ENCODE results near the gene SDR42E2.

The SDR42E2 gene

GRCh38 chr16:22225060-22225459 lies 62.8 kb downstream of the SDR42E2 start:
- H3K27ac ChIP-seq (ENCODE audit: insufficient read depth in 1 of 2, low read depth in 1 of 2, low read length in 2 of 2, poor library complexity in 1 of 2, severe bottlenecking in 2 of 2), result no peak overlapping the region
- POLR2A ChIA-PET, result interaction anchor here (0.7 kb wide), 1 partner anchor 17 kb away, joined by 3 read pairs; no protein-coding TSS in a partner anchor
- no peaks in the 10 kb centered on the region for H3K4me1 ChIP-seq (ENCODE audit: control extremely low read depth in 1 of 4, control insufficient read depth in 4 of 4, insufficient read depth in 4 of 4, low read length in 3 of 4)
- no peaks in the 10 kb centered on the region for H3K9me3 ChIP-seq (ENCODE audit: control extremely low read depth in 1 of 5, control insufficient read depth in 4 of 5, insufficient read depth in 2 of 5, low read depth in 1 of 5, low read length in 4 of 5)
- no peak for DNase-seq
- CTCF ChIA-PET, result interaction anchor here (0.9 to 2.1 kb wide), 5 partner anchors 14 to 1036 kb away, joined by 3 to 5 read pairs (median 4); no protein-coding TSS in a partner anchor
- 90% methylated on average over 6 of the region's 7 CpGs for WGBS (ENCODE audit: insufficient coverage)
- H3K4me3 ChIP-seq (ENCODE audit: control insufficient read depth in 1 of 7, extremely low read depth in 1 of 7, insufficient read depth in 4 of 7, low read depth in 2 of 7, low read length in 6 of 7), result no peak overlapping the region
- no peaks in the 10 kb centered on the region for H3K27me3 ChIP-seq (replicated peaks in 2 of 5; ENCODE audit: control insufficient read depth in 4 of 5, insufficient read depth in 5 of 5, low read length in 4 of 5)
- H3K36me3 ChIP-seq (ENCODE audit: control insufficient read depth in 4 of 4, insufficient read depth in 4 of 4, low read length in 3 of 4), result peaks cover 4 to 38% (median 21%) of the 10 kb centered on the region in 4 experiments

GRCh38 chr16:22229889-22230288 lies 67.6 kb downstream of the SDR42E2 start:
- no peaks in the 10 kb centered on the region for H3K27me3 ChIP-seq (replicated peaks in 2 of 5; ENCODE audit: control insufficient read depth in 4 of 5, insufficient read depth in 5 of 5, low read length in 4 of 5)
- H3K27ac ChIP-seq (ENCODE audit: insufficient read depth in 1 of 2, low read depth in 1 of 2, low read length in 2 of 2, poor library complexity in 1 of 2, severe bottlenecking in 2 of 2), result no peak overlapping the region
- no peak overlapping the region for H3K4me3 ChIP-seq (ENCODE audit: control insufficient read depth in 1 of 7, extremely low read depth in 1 of 7, insufficient read depth in 4 of 7, low read depth in 2 of 7, low read length in 6 of 7)
- H3K36me3 ChIP-seq (ENCODE audit: control insufficient read depth in 4 of 4, insufficient read depth in 4 of 4, low read length in 3 of 4), result peaks cover 4 to 50% (median 34%) of the 10 kb centered on the region in 4 experiments
- ChIA-PET POLR2A (no interaction called here), CTCF (interaction anchor here (0.7 kb wide), 1 partner anchor 20 kb away, joined by 3 read pairs; no protein-coding TSS in a partner anchor)
- WGBS (ENCODE audit: insufficient coverage), result 80% methylated on average over 5 of the region's 7 CpGs
- no peaks in the 10 kb centered on the region for H3K9me3 ChIP-seq (ENCODE audit: control extremely low read depth in 1 of 5, control insufficient read depth in 4 of 5, insufficient read depth in 2 of 5, low read depth in 1 of 5, low read length in 4 of 5)
- DNase-seq, result no peak
- H3K4me1 ChIP-seq (ENCODE audit: control extremely low read depth in 1 of 4, control insufficient read depth in 4 of 4, insufficient read depth in 4 of 4, low read length in 3 of 4), result no peaks in the 10 kb centered on the region

- Histone ChIP-seq H3K27ac (ENCODE audit: insufficient read depth in 1 of 2, low read depth in 1 of 2, low read length in 2 of 2, poor library complexity in 1 of 2, severe bottlenecking in 2 of 2) (no peak overlapping the region), H3K36me3 (ENCODE audit: control insufficient read depth in 4 of 4, insufficient read depth in 4 of 4, low read length in 3 of 4) (peaks cover 0 to 39% (median 31%) of the 10 kb centered on the region in 4 experiments), H3K27me3 (replicated peaks in 2 of 5; ENCODE audit: control insufficient read depth in 4 of 5, insufficient read depth in 5 of 5, low read length in 4 of 5) (no peaks in the 10 kb centered on the region), H3K9me3 (ENCODE audit: control extremely low read depth in 1 of 5, control insufficient read depth in 4 of 5, insufficient read depth in 2 of 5, low read depth in 1 of 5, low read length in 4 of 5) (no peaks in the 10 kb centered on the region), H3K4me3 (ENCODE audit: control insufficient read depth in 1 of 7, extremely low read depth in 1 of 7, insufficient read depth in 4 of 7, low read depth in 2 of 7, low read length in 6 of 7) (no peak overlapping the region), H3K4me1 (ENCODE audit: control extremely low read depth in 1 of 4, control insufficient read depth in 4 of 4, insufficient read depth in 4 of 4, low read length in 3 of 4) (no peaks in the 10 kb centered on the region)
- no peak for DNase-seq
- ChIA-PET POLR2A (no interaction called here), CTCF (interaction anchor here (0.6 kb wide), 1 partner anchor 133 kb away, joined by 3 read pairs; no protein-coding TSS in a partner anchor)
- 98% methylated on average over 6 of the region's 14 CpGs for WGBS (ENCODE audit: insufficient coverage)
Observed at GRCh38 chr16:22232277-22233036, 70.2 kb downstream of the SDR42E2 start.

- no peak overlapping the region for H3K27ac ChIP-seq (ENCODE audit: insufficient read depth in 1 of 2, low read depth in 1 of 2, low read length in 2 of 2, poor library complexity in 1 of 2, severe bottlenecking in 2 of 2)
- WGBS (ENCODE audit: insufficient coverage), result 100% methylated on average over 4 of the region's 6 CpGs
- ChIA-PET CTCF (interaction anchor here (0.9 to 1.1 kb wide), 2 partner anchors 14 to 16 kb away, joined by 3 read pairs; no protein-coding TSS in a partner anchor), POLR2A (no interaction called here)
- H3K4me1 ChIP-seq (ENCODE audit: control extremely low read depth in 1 of 4, control insufficient read depth in 4 of 4, insufficient read depth in 4 of 4, low read length in 3 of 4), result no peaks in the 10 kb centered on the region
- peaks cover 0 to 37% (median 28%) of the 10 kb centered on the region in 4 experiments for H3K36me3 ChIP-seq (ENCODE audit: control insufficient read depth in 4 of 4, insufficient read depth in 4 of 4, low read length in 3 of 4)
- H3K9me3 ChIP-seq (ENCODE audit: control extremely low read depth in 1 of 5, control insufficient read depth in 4 of 5, insufficient read depth in 2 of 5, low read depth in 1 of 5, low read length in 4 of 5), result no peaks in the 10 kb centered on the region
- DNase-seq, result no peak
- H3K27me3 ChIP-seq (replicated peaks in 2 of 5; ENCODE audit: control insufficient read depth in 4 of 5, insufficient read depth in 5 of 5, low read length in 4 of 5), result no peaks in the 10 kb centered on the region
- no peak overlapping the region for H3K4me3 ChIP-seq (ENCODE audit: control insufficient read depth in 1 of 7, extremely low read depth in 1 of 7, insufficient read depth in 4 of 7, low read depth in 2 of 7, low read length in 6 of 7)
Observed at GRCh38 chr16:22233037-22233372, 70.7 kb downstream of the SDR42E2 start.

GRCh38 chr16:22235839-22236745 lies 73.8 kb downstream of the SDR42E2 start:
- ChIA-PET POLR2A (interaction anchor here (0.7 kb wide), 1 partner anchor 29 kb away, joined by 3 read pairs; no protein-coding TSS in a partner anchor), CTCF (no interaction called here)
- H3K4me3 ChIP-seq (ENCODE audit: control insufficient read depth in 1 of 7, extremely low read depth in 1 of 7, insufficient read depth in 4 of 7, low read depth in 2 of 7, low read length in 6 of 7), result no peak overlapping the region
- H3K9me3 ChIP-seq (ENCODE audit: control extremely low read depth in 1 of 5, control insufficient read depth in 4 of 5, insufficient read depth in 2 of 5, low read depth in 1 of 5, low read length in 4 of 5), result no peaks in the 10 kb centered on the region
- no peaks in the 10 kb centered on the region for H3K27me3 ChIP-seq (replicated peaks in 2 of 5; ENCODE audit: control insufficient read depth in 4 of 5, insufficient read depth in 5 of 5, low read length in 4 of 5)
- WGBS (ENCODE audit: insufficient coverage), result 90% methylated on average over 2 of the region's 9 CpGs
- peaks cover 5 to 24% (median 21%) of the 10 kb centered on the region in 4 experiments for H3K4me1 ChIP-seq (ENCODE audit: control extremely low read depth in 1 of 4, control insufficient read depth in 4 of 4, insufficient read depth in 4 of 4, low read length in 3 of 4)
- peak in 1 of 3 donors; percentile 23 for DNase-seq
- H3K27ac ChIP-seq (ENCODE audit: insufficient read depth in 1 of 2, low read depth in 1 of 2, low read length in 2 of 2, poor library complexity in 1 of 2, severe bottlenecking in 2 of 2), result no peak overlapping the region
- H3K36me3 ChIP-seq (ENCODE audit: control insufficient read depth in 4 of 4, insufficient read depth in 4 of 4, low read length in 3 of 4), result peaks cover 0 to 25% (median 13%) of the 10 kb centered on the region in 4 experiments

GRCh38 chr16:22239131-22239805 lies 77.0 kb downstream of the SDR42E2 start:
- DNase-seq, result peak in 1 of 3 donors; percentile 28
- Histone ChIP-seq H3K27ac (ENCODE audit: insufficient read depth in 1 of 2, low read depth in 1 of 2, low read length in 2 of 2, poor library complexity in 1 of 2, severe bottlenecking in 2 of 2) (peak overlapping the region in 1 of 2 experiments; percentile 27), H3K4me3 (ENCODE audit: control insufficient read depth in 1 of 7, extremely low read depth in 1 of 7, insufficient read depth in 4 of 7, low read depth in 2 of 7, low read length in 6 of 7) (no peak overlapping the region), H3K36me3 (ENCODE audit: control insufficient read depth in 4 of 4, insufficient read depth in 4 of 4, low read length in 3 of 4) (peaks cover 0 to 10% (median 4%) of the 10 kb centered on the region in 4 experiments), H3K27me3 (replicated peaks in 2 of 5; ENCODE audit: control insufficient read depth in 4 of 5, insufficient read depth in 5 of 5, low read length in 4 of 5) (no peaks in the 10 kb centered on the region), H3K9me3 (ENCODE audit: control extremely low read depth in 1 of 5, control insufficient read depth in 4 of 5, insufficient read depth in 2 of 5, low read depth in 1 of 5, low read length in 4 of 5) (no peaks in the 10 kb centered on the region), H3K4me1 (ENCODE audit: control extremely low read depth in 1 of 4, control insufficient read depth in 4 of 4, insufficient read depth in 4 of 4, low read length in 3 of 4) (peaks cover 5 to 34% (median 32%) of the 10 kb centered on the region in 4 experiments)
- ChIA-PET POLR2A (interaction anchor here (1.1 kb wide), 1 partner anchor 22 kb away, joined by 3 read pairs; no protein-coding TSS in a partner anchor), CTCF (interaction anchor here (1.0 to 1.6 kb wide), 3 partner anchors 13 to 30 kb away, joined by 3 to 5 read pairs (median 4); no protein-coding TSS in a partner anchor)
- 77% methylated on average over 13 of the region's 14 CpGs for WGBS (ENCODE audit: insufficient coverage)

Measured in common myeloid progenitor, CD34-positive (primary cell).